Osteoblast (primary cell): Measurements from ENCODE around the gene SCEL. TPM values are rescaled to one million over a fixed set of nuclear protein-coding genes. Genes with fewer than 3 reads are reported as not detected.

Experiments
- DNase-seq: peaks from one replicate; pipeline ENCODE4 v3.0.0; 2011; ENCODE audit warnings: low spot score, mixed read lengths; ENCODE audit not compliant: insufficient read length; ENCODE audit errors: missing footprints
- H2AFZ ChIP-seq: 2 replicates; pipeline ENCODE4 v1.6.0; 2011; ENCODE audit warnings: mild to moderate bottlenecking, low read length
- H3K27ac ChIP-seq: 2 replicates; pipeline ENCODE4 v1.5.1; 2011; ENCODE audit warnings: mild to moderate bottlenecking, low read depth, low read length, moderate library complexity
- H3K27me3 ChIP-seq: 2 replicates; pipeline ENCODE4 v1.6.0; 2012; ENCODE audit warnings: mild to moderate bottlenecking, control low read depth, inconsistent platforms, low read length, moderate library complexity; ENCODE audit not compliant: insufficient read depth
- H3K36me3 ChIP-seq: 2 replicates; pipeline ENCODE4 v1.5.1; 2011; ENCODE audit warnings: mild to moderate bottlenecking, low read length, control low read depth, moderate library complexity; ENCODE audit not compliant: insufficient read depth
- H3K4me1 ChIP-seq: 2 replicates; pipeline ENCODE4 v1.5.1; 2011; ENCODE audit warnings: mild to moderate bottlenecking, low read length, control low read depth, moderate library complexity; ENCODE audit not compliant: insufficient read depth
- H3K4me2 ChIP-seq: 2 replicates; pipeline ENCODE4 v1.6.0; 2011; ENCODE audit warnings: mild to moderate bottlenecking, low read length; ENCODE audit not compliant: insufficient read depth
- H3K4me3 ChIP-seq: fragments of 200-600 bp; sonication (generic); 3 replicates; pipeline ENCODE4 v1.5.1; 2012; ENCODE audit warnings: mild to moderate bottlenecking, low read length, inconsistent platforms; ENCODE audit not compliant: insufficient read depth
- H3K79me2 ChIP-seq: 2 replicates; pipeline ENCODE4 v1.6.0; 2012; ENCODE audit warnings: mild to moderate bottlenecking, low read length, control low read depth, inconsistent platforms; ENCODE audit not compliant: insufficient read depth
- H3K9me3 ChIP-seq: 2 replicates; pipeline ENCODE4 v1.5.1; 2011; ENCODE audit warnings: low read depth, low read length, control low read depth
- H4K20me1 ChIP-seq: 2 replicates; pipeline ENCODE4 v1.6.0; 2012; ENCODE audit warnings: mild to moderate bottlenecking, low read length, control low read depth; ENCODE audit not compliant: insufficient read depth
- CTCF ChIP-seq: IDR thresholded peaks from 2 replicates; pipeline ENCODE4 v1.5.1; 2011; ENCODE audit warnings: mild to moderate bottlenecking, low read depth, low read length, moderate library complexity; ENCODE audit errors: extremely low read depth
- total RNA-seq: library from RNA; depleted of rRNA; stranded (reverse); fragments of >200 nt; gene quantifications from 2 replicates; pipeline ENCODE4 v1.2.3, GENCODE V29; 2012

Gene SCEL
- total RNA-seq, 1 donor, result not detected

- no peak overlapping the region for H3K27ac ChIP-seq
- no peak overlapping the region for H3K4me3 ChIP-seq
- no peaks in the 10 kb centered on the region for H3K9me3 ChIP-seq
- no peak overlapping the region for H2AFZ ChIP-seq
- TF ChIP-seq CTCF, result no peak
- no peak for DNase-seq
- H3K36me3 ChIP-seq, result no peaks in the 10 kb centered on the region
- H3K4me1 ChIP-seq, result no peaks in the 10 kb centered on the region
- no peaks in the 10 kb centered on the region for H4K20me1 ChIP-seq
- no peaks in the 10 kb centered on the region for H3K27me3 ChIP-seq
- no peak overlapping the region for H3K4me2 ChIP-seq
- no peaks in the 10 kb centered on the region for H3K79me2 ChIP-seq
Measured at GRCh38 chr13:77616027-77616426, 80.5 kb downstream of the SCEL start.

- H3K4me2 ChIP-seq, result no peak overlapping the region
- H3K36me3 ChIP-seq, result no peaks in the 10 kb centered on the region
- no peaks in the 10 kb centered on the region for H3K9me3 ChIP-seq
- no peaks in the 10 kb centered on the region for H3K27me3 ChIP-seq
- H3K27ac ChIP-seq, result no peak overlapping the region
- TF ChIP-seq CTCF, result no peak
- DNase-seq, result no peak
- H4K20me1 ChIP-seq, result no peaks in the 10 kb centered on the region
- H2AFZ ChIP-seq, result no peak overlapping the region
- H3K79me2 ChIP-seq, result no peaks in the 10 kb centered on the region
- no peaks in the 10 kb centered on the region for H3K4me1 ChIP-seq
- no peak overlapping the region for H3K4me3 ChIP-seq
Measured at GRCh38 chr13:77619655-77620054, 84.1 kb downstream of the SCEL start.

GRCh38 chr13:77620138-77620537 is 84.6 kb downstream of the SCEL start:
- no peaks in the 10 kb centered on the region for H3K9me3 ChIP-seq
- H4K20me1 ChIP-seq, result no peaks in the 10 kb centered on the region
- H3K27ac ChIP-seq, result no peak overlapping the region
- no peaks in the 10 kb centered on the region for H3K79me2 ChIP-seq
- TF ChIP-seq CTCF, result no peak
- no peaks in the 10 kb centered on the region for H3K36me3 ChIP-seq
- H3K4me3 ChIP-seq, result no peak overlapping the region
- no peak for DNase-seq
- H3K4me1 ChIP-seq, result no peaks in the 10 kb centered on the region
- no peaks in the 10 kb centered on the region for H3K27me3 ChIP-seq
- no peak overlapping the region for H3K4me2 ChIP-seq
- H2AFZ ChIP-seq, result no peak overlapping the region

DNA sequence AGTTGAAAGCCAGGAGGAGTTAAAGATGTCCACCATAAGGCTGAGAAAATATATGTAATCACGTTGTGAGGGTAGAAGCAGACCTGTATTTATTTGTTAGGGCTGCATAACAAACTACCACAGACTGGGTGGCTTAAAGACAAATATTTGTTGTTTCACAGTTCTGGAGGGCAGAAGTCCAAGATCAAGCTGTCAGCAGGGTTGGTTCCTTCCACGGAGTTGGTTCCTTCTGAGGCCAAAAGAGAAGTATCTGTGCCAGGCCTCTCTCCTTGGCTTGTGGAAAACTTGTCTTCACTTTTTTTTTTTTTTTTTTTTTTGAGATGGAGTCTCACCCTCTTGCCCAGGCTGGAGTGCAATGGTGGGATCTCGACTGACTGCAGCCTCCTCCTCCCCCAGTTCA is 88.3 kb downstream of the SCEL start:
- Histone ChIP-seq H3K36me3 (no peaks in the 10 kb centered on the region), H3K79me2 (no peaks in the 10 kb centered on the region), H3K27me3 (no peaks in the 10 kb centered on the region), H3K4me1 (no peaks in the 10 kb centered on the region), H3K4me3 (no peak overlapping the region), H2AFZ (no peak overlapping the region), H4K20me1 (no peaks in the 10 kb centered on the region), H3K4me2 (no peak overlapping the region), H3K9me3 (no peaks in the 10 kb centered on the region), H3K27ac (no peak overlapping the region)
- DNase-seq, result no peak
- no peak for TF ChIP-seq CTCF
